RPMI7951 (cell line): Measurements from ENCODE around the gene VKORC1. TPM values are rescaled to one million over a fixed set of nuclear protein-coding genes. Genes with fewer than 3 reads are reported as not detected.
"Not testable (repeated sequence)": the region's sequence is repeated elsewhere in the genome, so short reads cannot be mapped to it uniquely, and the experiment has no call there.

Experiments used
- DNase-seq: peaks from one replicate; pipeline ENCODE4 v3.0.0-alpha.2; 2012; ENCODE audit warnings: low read depth
- total RNA-seq: library from RNA; depleted of rRNA; stranded (reverse); fragments of >200 nt; shearing (Covaris generic); gene quantifications from 2 replicates; pipeline ENCODE4 v1.2.3, GENCODE V29; 2014

The VKORC1 gene
- total RNA-seq, 1 experiment from 2014 or later: 212 TPM

- DNase-seq: no peak
Observed at GRCh38 chr16:31107465-31107867, 12.9 kb upstream of the VKORC1 start.

GRCh38 chr16:31106509-31107464, 12.2 kb upstream of the VKORC1 start:
- DNase-seq: no peak

GRCh38 chr16:31105677-31106213, 11.1 kb upstream of the VKORC1 start:
- DNase-seq: peak; percentile 86

- DNase-seq: not testable (repeated sequence)
Observed at GRCh38 chr16:31100876-31101641, 6.5 kb upstream of the VKORC1 start.

GRCh38 chr16:31099860-31100638, 5.5 kb upstream of the VKORC1 start:
- DNase-seq: peak; percentile 70

GRCh38 chr16:31094088-31094423, 541 bp downstream of the VKORC1 start:
- no peak for DNase-seq

GRCh38 chr16:31093132-31093703, 1.4 kb downstream of the VKORC1 start:
- DNase-seq: peak; percentile 72

GRCh38 chr16:31092330-31092729, 2.3 kb downstream of the VKORC1 start:
- peak; percentile 91 for DNase-seq

GRCh38 chr16:31090540-31090939, 4.1 kb downstream of the VKORC1 start:
- DNase-seq: peak; percentile 75

- DNase-seq: no peak
Observed at GRCh38 chr16:31089199-31089598, 5.4 kb downstream of the VKORC1 start.

GRCh38 chr16:31088459-31089183, 6.0 kb downstream of the VKORC1 start, which contains the start of gene PRSS53:
Gene PRSS53, minus strand, starts transcription at chr16:31088943. Its CDS starts 134 bp downstream, at chr16:31088809.
- no peak for DNase-seq

GRCh38 chr16:31087971-31088370, 6.6 kb downstream of the VKORC1 start:
- DNase-seq: no peak

GRCh38 chr16:31087481-31087880, 7.1 kb downstream of the VKORC1 start:
- DNase-seq: no peak

GRCh38 chr16:31086629-31086906, 8.0 kb downstream of the VKORC1 start:
- no peak for DNase-seq

- no peak for DNase-seq
Observed at GRCh38 chr16:31085873-31086628, 8.5 kb downstream of the VKORC1 start.

GRCh38 chr16:31085411-31085810, 9.2 kb downstream of the VKORC1 start:
- no peak for DNase-seq

- DNase-seq: no peak
Observed at GRCh38 chr16:31084584-31085302, 9.9 kb downstream of the VKORC1 start.

- no peak for DNase-seq
Observed at GRCh38 chr16:31083981-31084380, 10.6 kb downstream of the VKORC1 start.

- no peak for DNase-seq
Observed at GRCh38 chr16:31083556-31083955, 11.0 kb downstream of the VKORC1 start.
